MM.1S (cell line): ENCODE data around the gene PRKCB.

Experiments used
- DNase-seq: peaks from one replicate; pipeline ENCODE4 v3.0.0-alpha.2; 2015
- H2AFZ ChIP-seq: fragments of 300-600 bp; sonication (generic); 2 replicates; pipeline ENCODE4 v1.6.0; 2016; ENCODE audit warnings: antibody characterized with exemption, low read length
- H3F3A ChIP-seq: fragments of 300-600 bp; sonication (generic); 2 replicates; pipeline ENCODE4 v1.6.1; 2016; ENCODE audit warnings: mild to moderate bottlenecking, antibody characterized with exemption, low read length, moderate library complexity, mixed read lengths; ENCODE audit not compliant: insufficient read depth
- H3K27ac ChIP-seq: fragments of 300-600 bp; sonication (generic); 2 replicates; pipeline ENCODE4 v1.5.1; 2016; ENCODE audit warnings: mild to moderate bottlenecking, low read length
- H3K27me3 ChIP-seq: fragments of 300-600 bp; sonication (generic); replicated peaks from 2 replicates; pipeline ENCODE4 v1.6.0; 2016; ENCODE audit warnings: low read length; ENCODE audit not compliant: insufficient read depth
- H3K36me3 ChIP-seq: fragments of 300-600 bp; sonication (generic); replicated peaks from 2 replicates; pipeline ENCODE4 v1.6.1; 2016; ENCODE audit warnings: mild to moderate bottlenecking, low read length, mixed read lengths; ENCODE audit not compliant: insufficient read depth
- H3K4me1 ChIP-seq: fragments of 300-600 bp; sonication (generic); 2 replicates; pipeline ENCODE4 v1.6.1; 2016; ENCODE audit warnings: low read length, mixed read lengths
- H3K4me2 ChIP-seq: fragments of 300-600 bp; sonication (generic); 2 replicates; pipeline ENCODE4 v1.6.0; 2016; ENCODE audit warnings: low read depth, low read length
- H3K4me3 ChIP-seq: fragments of 300-600 bp; sonication (generic); 2 replicates; pipeline ENCODE4 v1.5.1; 2016; ENCODE audit warnings: low read length, mixed read lengths
- H3K79me2 ChIP-seq: fragments of 300-600 bp; sonication (generic); 2 replicates; pipeline ENCODE4 v1.6.1; 2016; ENCODE audit warnings: mixed run types, low read length, mixed read lengths
- H3K9ac ChIP-seq: fragments of 300-600 bp; sonication (generic); 2 replicates; pipeline ENCODE4 v1.6.1; 2016; ENCODE audit warnings: low read length, mixed read lengths
- H3K9me2 ChIP-seq: fragments of 300-600 bp; sonication (generic); replicated peaks from 2 replicates; pipeline ENCODE4 v1.6.1; 2016; ENCODE audit warnings: mild to moderate bottlenecking, low read length, mixed read lengths; ENCODE audit not compliant: insufficient read depth
- H3K9me3 ChIP-seq: fragments of 300-600 bp; sonication (generic); replicated peaks from 2 replicates; pipeline ENCODE4 v1.6.1; 2016; ENCODE audit warnings: mild to moderate bottlenecking, low read length, mixed read lengths; ENCODE audit not compliant: insufficient read depth
- H4K20me1 ChIP-seq: fragments of 300-600 bp; sonication (generic); 2 replicates; pipeline ENCODE4 v1.6.1; 2016; ENCODE audit warnings: mild to moderate bottlenecking, low read length, moderate library complexity, mixed read lengths; ENCODE audit not compliant: insufficient read depth
- CTCF ChIP-seq: fragments of 300-600 bp; sonication (generic); IDR thresholded peaks from 2 replicates; pipeline ENCODE4 v1.5.1; 2016; ENCODE audit warnings: antibody characterized with exemption, low read length, mixed read lengths
- EZH2 ChIP-seq: fragments of 300-600 bp; sonication (generic); optimal IDR thresholded peaks from 2 replicates; pipeline ENCODE3; 2017; ENCODE audit warnings: low read depth, mild to moderate bottlenecking, antibody characterized with exemption, low read length, mixed read lengths
- EZH2phosphoT487 ChIP-seq: fragments of 300-600 bp; sonication (generic); IDR thresholded peaks from 2 replicates; pipeline ENCODE4 v1.6.1; 2018; ENCODE audit warnings: antibody characterized with exemption, low read length

PRKCB gene

GRCh38 chr16:24195221-24195620, 359.4 kb downstream of the PRKCB start:
- H3K79me2 ChIP-seq = no peaks in the 10 kb centered on the region
- H3K27me3 ChIP-seq = no peaks in the 10 kb centered on the region
- H3K4me3 ChIP-seq = no peak overlapping the region
- H4K20me1 ChIP-seq = no peaks in the 10 kb centered on the region
- TF ChIP-seq EZH2 = no peak
- TF ChIP-seq EZH2phosphoT487 = no peak
- TF ChIP-seq CTCF = no peak
- no peak overlapping the region for H3K27ac ChIP-seq
- H3K4me2 ChIP-seq = no peak overlapping the region
- H3F3A ChIP-seq = no peaks in the 10 kb centered on the region
- H3K36me3 ChIP-seq = no peaks in the 10 kb centered on the region
- H3K9me2 ChIP-seq = no peaks in the 10 kb centered on the region
- H3K4me1 ChIP-seq = no peaks in the 10 kb centered on the region
- DNase-seq = no peak
- H3K9ac ChIP-seq = no peak overlapping the region
- no peak overlapping the region for H2AFZ ChIP-seq
- H3K9me3 ChIP-seq = no peaks in the 10 kb centered on the region

- H3K4me3 ChIP-seq = no peak overlapping the region
- TF ChIP-seq EZH2 (no peak), CTCF (no peak), EZH2phosphoT487 (no peak)
- H3K4me1 ChIP-seq = no peaks in the 10 kb centered on the region
- H2AFZ ChIP-seq = no peak overlapping the region
- H3K27me3 ChIP-seq = no peaks in the 10 kb centered on the region
- no peaks in the 10 kb centered on the region for H4K20me1 ChIP-seq
- no peaks in the 10 kb centered on the region for H3K79me2 ChIP-seq
- DNase-seq = no peak
- no peaks in the 10 kb centered on the region for H3F3A ChIP-seq
- H3K36me3 ChIP-seq = no peaks in the 10 kb centered on the region
- H3K4me2 ChIP-seq = no peak overlapping the region
- H3K9me2 ChIP-seq = no peaks in the 10 kb centered on the region
- no peak overlapping the region for H3K9ac ChIP-seq
- H3K27ac ChIP-seq = no peak overlapping the region
- no peaks in the 10 kb centered on the region for H3K9me3 ChIP-seq
These were observed 363.2 kb downstream of the PRKCB start for GRCh38 chr16:24198807-24199533.

- Histone ChIP-seq H3K79me2 (no peaks in the 10 kb centered on the region), H3K4me1 (no peaks in the 10 kb centered on the region), H3K4me2 (no peak overlapping the region), H3K27ac (no peak overlapping the region), H3K4me3 (no peak overlapping the region), H3F3A (no peaks in the 10 kb centered on the region), H3K36me3 (no peaks in the 10 kb centered on the region), H2AFZ (no peak overlapping the region), H4K20me1 (no peaks in the 10 kb centered on the region), H3K9me3 (no peaks in the 10 kb centered on the region), H3K27me3 (no peaks in the 10 kb centered on the region), H3K9me2 (no peaks in the 10 kb centered on the region), H3K9ac (no peak overlapping the region)
- TF ChIP-seq EZH2phosphoT487 = no peak
- no peak for TF ChIP-seq CTCF
- TF ChIP-seq EZH2 = no peak
- DNase-seq = no peak
These were observed 367.9 kb downstream of the PRKCB start for GRCh38 chr16:24203675-24204074.
